Stimulated activated CD4-positive, alpha-beta T cell treated with anti-CD3 and anti-CD28 coated beads, Interleukin-2, amount 100 ng/mL, for 48 hours (primary cell): Measurements from ENCODE around the gene SPINK1.
A peak's percentile ranks its signal among the peaks of the same experiment; 100 is the strongest.
"Not testable (repeated sequence)": the region's sequence is repeated elsewhere in the genome, so short reads cannot be mapped to it uniquely, and the experiment has no call there.

Experiments
- DNase-seq, 2 donors: peaks; one replicate each; pipeline ENCODE4 v3.0.0-alpha.2; 2020

The SPINK1 gene

DNA sequence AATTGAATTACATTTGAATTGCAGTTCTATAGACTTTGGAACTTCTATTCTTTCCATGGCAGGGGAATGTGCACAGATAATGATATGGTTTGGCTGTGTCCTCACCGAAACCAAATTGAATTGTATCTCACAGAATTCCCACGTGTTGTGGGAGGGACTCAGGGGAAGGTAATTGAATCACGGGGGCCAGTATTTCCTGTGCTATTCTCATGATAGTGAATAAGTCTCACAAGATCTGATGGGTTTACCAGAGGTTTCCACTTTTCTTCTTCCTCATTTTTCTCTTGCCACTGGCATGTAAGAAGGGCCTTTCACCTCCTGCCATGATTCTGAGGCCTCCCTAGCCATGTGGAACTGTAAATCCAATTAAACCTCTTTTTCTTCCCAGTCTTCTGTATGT, 28.3 kb downstream of the SPINK1 start:
- not testable (repeated sequence) for DNase-seq

DNA sequence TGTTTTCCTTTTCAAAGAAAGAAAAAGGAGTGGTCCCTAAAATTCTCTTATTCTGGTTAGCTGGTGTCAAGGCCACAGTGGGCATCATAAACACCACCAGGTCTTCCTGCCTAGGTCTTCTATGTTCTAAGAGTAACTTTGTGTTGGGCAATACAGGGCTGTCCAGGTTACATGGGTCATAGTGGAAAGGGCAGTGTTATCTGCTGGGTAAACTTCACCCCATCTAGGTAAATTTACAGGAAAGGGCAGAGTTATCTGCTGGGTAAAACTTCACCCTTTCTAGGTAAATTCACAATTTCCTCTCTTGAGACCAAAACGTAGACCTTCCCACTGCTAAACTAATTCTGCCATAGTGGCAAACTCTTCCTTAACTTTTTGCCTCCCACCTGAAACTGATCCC, 30.0 kb downstream of the SPINK1 start:
- no peak for DNase-seq

GRCh38 chr5:147800491-147800890, 31.0 kb downstream of the SPINK1 start:
- DNase-seq = no peak

DNA sequence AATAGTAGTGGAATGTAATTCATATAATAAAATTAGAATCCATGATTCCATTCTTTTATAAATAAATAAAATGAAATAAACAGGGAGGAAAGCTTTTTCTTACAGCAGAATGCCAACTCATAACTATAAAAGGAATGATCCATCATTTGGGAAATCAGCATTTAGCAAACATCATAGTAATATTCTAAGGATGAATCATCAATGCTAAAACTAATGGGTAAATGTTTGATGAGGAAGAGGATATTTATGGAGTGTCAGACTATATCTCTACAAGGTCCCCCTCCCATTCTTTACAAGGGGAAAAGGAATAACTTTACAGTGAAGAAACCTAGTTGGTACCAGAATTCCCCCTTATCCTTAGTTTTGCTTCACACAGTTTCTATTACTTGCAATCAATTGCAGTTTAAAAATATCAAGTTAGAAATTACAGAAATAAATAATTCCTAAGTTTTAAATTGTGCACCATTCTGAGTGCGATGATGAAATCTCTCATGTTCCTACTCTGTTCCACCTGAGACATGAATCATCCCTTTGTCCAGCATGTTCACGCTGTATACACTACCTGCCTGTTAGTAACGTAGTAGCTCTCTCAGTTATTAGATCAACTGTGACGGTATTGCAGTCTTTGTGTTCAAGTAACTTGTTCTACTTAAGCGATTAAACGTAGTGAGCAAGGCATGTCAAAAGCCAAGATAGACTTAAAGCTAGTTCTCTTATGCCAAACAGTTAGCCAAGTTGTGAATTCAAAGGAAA, 34.7 kb downstream of the SPINK1 start:
- no peak for DNase-seq

DNA sequence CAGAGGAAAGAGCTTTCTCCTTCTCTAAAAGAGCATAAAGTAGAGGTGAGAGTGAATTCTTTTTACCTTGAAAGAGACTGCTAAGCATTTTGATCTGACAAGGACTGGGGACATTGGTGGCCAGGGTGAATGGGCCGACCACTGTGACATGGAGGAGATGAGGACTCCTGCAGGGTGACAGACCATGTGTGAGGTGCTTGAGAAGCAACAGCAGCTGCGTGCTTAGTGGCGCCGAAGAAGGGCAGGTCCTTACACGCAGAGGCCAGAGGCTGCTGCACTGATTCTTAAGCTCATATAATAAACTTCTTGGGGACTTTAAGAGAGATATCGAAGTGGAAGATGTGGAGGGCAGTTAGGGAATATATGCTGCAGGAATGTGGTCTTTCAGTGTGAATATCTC, 40.3 kb downstream of the SPINK1 start:
- no peak for DNase-seq

DNA sequence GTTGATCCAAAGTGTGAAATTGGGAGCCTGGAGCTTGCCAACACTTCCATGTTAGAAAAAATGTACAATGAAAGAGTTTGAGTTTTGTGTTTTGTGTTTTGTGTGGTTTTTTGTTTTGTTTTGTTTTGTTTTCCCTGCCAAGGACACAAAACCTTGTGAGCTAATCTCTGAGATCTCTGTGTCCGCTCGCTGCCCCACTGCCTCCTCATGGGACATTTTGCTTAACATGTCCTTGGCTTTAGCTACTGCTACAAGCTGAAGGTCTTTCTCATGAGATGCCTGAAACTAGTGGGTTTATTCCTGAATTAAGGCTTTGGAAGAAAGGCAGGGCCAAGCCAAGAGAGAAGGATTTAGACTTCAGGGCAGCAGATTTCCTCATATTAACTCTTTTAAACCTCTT, 41.7 kb downstream of the SPINK1 start:
- DNase-seq = no peak

DNA sequence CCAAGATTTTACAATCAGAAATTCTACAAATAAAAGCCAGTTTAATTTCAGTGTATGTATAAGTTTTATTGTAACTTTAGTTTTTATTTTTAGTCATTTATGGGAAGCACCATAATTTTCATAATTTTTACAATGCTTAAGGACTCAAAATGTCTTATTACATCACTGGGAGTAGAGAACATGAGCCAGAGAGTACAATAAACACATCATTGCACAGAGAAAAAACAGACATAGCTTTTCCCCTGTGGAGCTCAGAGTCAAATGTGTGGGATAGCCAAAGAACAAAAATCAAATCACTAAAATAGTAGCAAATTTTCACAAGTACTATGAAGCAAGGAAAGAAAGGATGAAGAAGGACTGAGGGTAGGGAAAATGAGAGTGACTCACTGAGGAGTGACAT, 43.4 kb downstream of the SPINK1 start:
- DNase-seq = no peak

DNA sequence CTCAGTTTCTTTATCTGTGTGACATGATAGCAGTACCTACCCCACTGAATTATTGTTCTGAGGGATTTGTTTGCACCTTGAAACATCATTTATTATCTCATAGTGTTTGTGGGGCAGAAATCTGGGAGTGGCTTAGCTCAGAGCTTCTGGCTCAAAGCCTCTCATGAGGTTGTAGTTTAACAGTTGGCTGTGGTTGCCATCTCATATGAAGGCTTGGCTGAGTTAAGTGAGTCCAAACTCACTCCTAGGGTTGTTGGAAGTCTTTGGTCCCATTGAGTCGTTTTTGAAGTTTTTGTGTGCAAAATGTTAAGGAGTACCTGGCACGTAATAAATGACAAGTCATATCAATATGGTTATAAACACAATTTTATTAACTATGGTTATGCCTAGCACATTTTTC, 45.3 kb downstream of the SPINK1 start:
- DNase-seq = no peak

DNA sequence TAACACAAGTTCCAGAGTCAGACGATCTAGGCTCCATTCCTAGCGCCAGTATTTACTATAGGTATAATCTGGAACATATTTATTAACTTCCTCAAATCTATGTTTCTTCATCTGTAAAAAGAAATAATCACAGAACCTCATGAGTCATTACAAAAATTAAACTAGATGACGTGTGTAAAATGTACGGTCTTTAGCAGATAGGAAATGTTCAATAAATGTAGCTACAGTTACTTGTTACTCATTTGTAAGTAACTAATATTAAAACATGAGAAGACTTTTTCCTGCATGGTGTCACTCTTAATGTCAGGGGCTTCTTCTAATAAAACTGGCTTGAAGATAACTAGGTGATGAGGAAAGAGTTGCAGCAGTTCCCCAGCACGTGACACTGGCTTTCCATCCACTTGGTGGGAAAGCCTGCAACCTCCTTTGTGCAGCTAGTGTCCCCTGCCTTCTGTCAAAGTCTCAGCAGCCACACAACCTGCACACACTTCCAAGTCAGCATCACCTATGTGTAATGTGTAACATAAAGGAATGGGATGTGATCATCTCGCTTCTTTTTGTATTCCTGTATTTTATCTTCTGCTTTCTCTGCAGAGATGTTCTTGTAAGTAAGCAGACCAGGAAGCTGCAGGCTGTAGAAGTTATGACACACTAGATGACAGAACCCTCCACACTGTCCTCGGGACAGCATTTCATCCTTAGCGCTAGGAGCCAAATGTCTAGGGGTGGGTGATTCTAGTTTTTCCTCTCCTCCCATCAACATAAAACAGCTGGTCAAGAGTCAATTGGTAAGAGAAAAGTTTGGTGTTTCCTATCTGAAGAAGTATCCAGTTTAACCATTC, 47.1 kb downstream of the SPINK1 start:
- DNase-seq = no peak

DNA sequence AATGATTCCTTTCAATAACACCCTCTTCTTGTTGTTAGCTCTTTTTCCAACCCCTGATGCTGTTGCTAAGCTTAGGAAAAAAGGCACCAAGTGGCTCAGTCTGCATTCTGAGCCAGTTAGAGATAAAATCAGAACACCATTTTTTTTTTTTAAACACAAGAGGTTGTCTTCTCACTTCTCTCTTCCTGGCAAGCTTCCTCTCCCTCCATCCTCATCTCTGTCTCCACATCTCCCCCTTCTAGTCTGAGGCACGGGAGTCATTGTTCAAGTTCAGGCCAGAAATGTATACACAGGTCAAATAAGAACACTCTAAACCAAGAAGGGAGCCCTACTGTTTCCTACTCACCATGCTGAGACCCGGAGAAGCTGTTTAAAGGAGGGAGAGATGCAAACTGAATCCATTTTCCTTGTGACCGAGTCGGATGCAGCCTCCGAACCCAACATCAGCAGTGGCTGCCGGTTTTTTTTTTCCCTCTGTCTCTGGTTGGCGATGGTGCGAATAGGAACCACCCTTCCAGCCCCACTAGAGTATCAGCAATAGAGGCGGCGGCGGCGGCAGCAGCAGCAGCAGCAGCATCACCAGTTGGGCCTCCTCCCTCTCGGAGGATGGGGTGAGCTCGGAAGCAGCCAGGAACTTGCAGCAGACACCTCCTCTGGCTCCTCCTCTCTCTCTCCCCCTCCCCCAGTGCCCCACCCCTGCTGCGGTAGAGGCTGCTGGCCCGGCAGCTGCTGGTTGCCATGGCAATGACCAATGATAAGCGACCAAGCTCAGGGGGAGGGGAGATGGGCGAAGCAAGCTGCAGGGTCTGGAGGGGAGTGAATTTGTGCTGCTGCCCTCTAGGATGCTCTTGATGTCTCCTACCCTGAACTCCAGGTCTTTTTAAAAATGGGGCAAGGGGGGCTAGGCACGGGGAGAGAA, 49.1 kb downstream of the SPINK1 start, which contains the start of gene JAKMIP2:
Gene JAKMIP2, minus strand, starts transcription at position 619 of the 919 bp plus-strand sequence. CDS start 110,922 bp downstream, outside the sequence.
- DNase-seq = peak; percentile 69 to 76

DNA sequence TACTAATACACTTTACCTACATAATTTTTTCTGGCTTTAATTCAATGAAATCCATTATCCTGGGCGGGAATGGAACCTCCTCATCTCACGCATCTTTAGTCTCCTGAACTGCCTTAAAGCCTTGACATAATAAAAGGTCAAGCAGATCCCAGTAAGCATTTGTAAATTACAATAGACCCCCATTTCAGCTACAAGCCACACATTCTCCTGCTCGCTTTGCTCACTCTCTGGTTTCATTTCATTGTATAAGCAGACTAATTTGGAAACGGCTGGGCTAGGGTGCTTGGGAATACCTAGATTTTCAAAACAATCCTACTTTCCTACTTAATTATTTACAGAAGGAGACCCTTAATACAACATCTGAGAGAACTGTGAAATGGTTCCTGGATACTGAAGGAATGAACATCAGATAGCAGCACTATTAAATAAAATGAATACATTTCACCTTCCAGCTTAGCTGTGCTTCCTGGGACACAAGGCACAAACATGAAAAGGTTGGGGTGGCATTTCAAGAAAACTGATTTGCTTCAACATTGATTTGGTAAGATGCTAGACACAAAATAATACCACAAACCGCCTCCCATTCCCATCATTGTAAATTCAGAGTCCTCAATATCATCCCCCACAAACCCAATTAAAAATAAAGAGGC, 50.4 kb downstream of the SPINK1 start:
- no peak for DNase-seq

DNA sequence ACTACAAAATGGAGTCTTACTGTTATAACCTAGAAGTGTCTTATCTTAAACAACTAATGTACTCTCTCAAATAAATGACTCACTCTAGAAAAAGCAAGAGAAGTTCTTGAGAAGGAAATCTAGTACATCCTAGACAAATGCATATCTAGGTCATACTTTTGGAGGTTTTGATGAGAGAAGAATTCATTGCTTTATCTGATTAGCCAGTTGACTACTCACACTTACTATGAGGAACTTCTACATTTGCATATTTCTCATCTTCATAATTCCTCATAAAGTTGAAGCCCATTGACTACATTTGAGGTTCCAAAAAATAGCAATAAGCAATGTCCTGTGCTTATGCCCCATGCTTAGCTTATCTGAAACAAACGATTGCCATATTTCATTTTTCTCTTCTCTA, 51.8 kb downstream of the SPINK1 start:
- no peak for DNase-seq

DNA sequence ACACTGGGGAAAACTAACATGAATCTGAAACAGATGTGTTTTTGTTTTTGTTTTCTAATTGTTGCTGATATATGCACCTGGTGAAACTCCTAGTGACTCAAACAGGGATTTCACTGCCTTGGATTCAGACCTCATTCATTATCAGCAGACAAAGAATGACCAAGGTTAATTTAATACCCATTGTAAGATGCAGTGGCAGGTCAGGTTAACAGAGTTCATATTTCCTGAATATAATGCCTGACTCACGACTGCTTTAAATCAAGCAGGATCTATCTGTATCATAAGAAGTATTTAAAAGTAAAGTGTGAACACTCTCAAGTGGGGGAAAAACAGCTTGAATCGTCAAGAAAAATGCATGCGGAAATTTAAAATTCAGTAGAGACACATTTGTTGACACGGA, 54.5 kb downstream of the SPINK1 start:
- DNase-seq = no peak
